ENCODE results near the gene BNC2. TPM values are rescaled to one million over a fixed set of nuclear protein-coding genes. Genes with fewer than 3 reads are reported as not detected.
"Not testable (repeated sequence)": the region's sequence is repeated elsewhere in the genome, so short reads cannot be mapped to it uniquely, and the experiment has no call there.

Gene BNC2, protein sequence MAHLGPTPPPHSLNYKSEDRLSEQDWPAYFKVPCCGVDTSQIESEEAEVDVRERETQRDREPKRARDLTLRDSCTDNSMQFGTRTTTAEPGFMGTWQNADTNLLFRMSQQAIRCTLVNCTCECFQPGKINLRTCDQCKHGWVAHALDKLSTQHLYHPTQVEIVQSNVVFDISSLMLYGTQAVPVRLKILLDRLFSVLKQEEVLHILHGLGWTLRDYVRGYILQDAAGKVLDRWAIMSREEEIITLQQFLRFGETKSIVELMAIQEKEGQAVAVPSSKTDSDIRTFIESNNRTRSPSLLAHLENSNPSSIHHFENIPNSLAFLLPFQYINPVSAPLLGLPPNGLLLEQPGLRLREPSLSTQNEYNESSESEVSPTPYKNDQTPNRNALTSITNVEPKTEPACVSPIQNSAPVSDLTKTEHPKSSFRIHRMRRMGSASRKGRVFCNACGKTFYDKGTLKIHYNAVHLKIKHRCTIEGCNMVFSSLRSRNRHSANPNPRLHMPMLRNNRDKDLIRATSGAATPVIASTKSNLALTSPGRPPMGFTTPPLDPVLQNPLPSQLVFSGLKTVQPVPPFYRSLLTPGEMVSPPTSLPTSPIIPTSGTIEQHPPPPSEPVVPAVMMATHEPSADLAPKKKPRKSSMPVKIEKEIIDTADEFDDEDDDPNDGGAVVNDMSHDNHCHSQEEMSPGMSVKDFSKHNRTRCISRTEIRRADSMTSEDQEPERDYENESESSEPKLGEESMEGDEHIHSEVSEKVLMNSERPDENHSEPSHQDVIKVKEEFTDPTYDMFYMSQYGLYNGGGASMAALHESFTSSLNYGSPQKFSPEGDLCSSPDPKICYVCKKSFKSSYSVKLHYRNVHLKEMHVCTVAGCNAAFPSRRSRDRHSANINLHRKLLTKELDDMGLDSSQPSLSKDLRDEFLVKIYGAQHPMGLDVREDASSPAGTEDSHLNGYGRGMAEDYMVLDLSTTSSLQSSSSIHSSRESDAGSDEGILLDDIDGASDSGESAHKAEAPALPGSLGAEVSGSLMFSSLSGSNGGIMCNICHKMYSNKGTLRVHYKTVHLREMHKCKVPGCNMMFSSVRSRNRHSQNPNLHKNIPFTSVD
- polyA plus RNA-seq (2014; cell fraction: cytosol; rRNA removed): 0.68 and 0.82 TPM in 2 replicates
- 1.1 and 1.3 TPM in 2 replicates for polyA plus RNA-seq (2014; cell fraction: nucleus; rRNA removed)

DNA sequence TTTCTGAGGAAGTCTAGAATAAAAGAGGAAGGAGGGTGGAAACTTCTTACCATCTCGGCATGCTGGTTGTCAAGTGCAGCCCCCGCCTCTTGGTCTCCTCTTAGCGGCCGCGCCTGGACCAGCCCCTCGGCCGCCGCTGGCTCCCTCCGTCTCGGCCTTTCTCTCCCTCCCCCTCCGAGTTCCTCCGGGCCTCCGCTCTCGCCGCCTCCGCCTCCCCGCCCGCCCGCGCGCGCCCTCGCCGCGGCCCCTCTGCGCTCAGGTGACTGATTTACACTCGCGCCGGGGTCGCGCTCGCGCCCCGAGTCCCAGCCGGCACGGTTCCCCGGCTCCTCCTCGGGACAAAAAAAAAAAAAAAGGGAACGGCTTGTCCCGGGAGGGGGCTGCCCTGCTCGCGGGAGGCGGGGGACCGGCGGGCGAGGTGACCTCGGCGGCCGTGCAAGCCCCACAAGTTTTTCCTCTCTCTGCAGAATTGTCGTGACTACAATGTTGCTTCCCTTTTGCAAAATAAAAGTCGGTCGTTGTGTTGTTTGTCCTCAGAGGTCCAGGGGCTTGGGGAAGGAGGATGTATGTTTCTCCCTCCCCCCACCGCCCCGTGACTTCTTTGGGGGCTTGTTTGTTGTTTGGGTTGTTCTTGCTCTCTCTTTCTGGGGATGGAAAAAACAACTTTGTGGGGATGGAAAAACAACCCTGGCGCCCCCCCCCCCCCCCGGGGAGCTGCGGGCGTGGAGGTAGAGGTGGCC is at the start of gene BNC2:
Gene BNC2, minus strand, starts transcription at position 75 of the 740 bp plus-strand sequence. Its CDS starts 22 bp downstream, at position 53.
- peak; percentile 35 for DNase-seq (ENCODE audit: low spot score)

DNA sequence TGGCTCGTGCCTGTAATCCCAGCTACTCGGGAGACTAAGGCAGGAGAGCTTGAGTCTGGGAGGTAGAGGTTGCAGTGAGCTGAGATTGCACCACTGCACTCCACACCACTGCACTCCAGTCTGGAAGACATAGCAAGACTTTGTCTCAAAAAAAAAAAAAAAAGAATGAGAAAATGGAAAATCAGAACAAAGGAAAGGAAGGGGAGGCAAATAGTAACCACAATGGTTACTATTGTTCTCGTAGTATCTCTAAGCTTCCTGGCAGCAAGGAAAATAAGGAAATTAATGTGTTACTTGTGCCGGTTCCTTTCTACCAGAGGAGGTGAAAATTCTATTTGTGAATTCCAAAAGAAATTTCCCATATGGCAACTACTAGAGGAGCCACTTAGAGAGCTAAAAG is 48.5 kb upstream of the BNC2 start:
- DNase-seq (ENCODE audit: low spot score): no peak

DNA sequence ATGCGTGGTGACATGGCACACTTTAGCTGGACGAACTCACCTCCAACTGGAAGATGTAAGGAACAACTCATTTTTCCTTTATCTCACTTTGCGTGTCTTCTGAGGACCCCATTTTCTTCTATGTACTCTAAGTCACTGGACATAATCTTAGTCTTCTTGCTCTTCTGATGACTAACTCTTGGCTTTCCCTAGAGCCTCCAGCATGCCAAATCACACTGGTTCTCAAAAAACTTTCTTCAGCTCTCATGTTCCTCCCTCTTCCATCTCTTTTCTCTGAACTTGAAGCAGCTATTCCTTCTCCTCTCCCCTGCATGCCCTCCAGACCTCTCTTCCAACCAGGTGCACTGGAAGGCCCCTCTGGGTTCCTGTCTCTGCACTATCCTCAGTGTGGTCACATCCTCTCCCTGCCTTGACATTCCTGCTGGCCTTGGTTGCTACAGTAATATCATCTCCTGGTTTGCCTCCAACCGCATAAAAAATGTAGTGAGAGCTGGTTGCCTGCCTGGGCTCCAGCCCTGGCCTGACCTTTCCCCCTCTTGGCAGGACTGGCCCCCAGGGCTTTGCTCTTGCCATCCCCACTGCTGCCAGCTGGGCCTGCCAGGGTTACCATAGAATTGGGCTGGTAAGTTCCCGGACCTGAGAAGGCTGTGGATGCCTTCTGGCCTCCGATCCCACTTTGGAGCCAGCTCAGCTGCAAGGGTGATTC is 44.8 kb upstream of the BNC2 start:
- no peak for DNase-seq (ENCODE audit: low spot score)

DNA sequence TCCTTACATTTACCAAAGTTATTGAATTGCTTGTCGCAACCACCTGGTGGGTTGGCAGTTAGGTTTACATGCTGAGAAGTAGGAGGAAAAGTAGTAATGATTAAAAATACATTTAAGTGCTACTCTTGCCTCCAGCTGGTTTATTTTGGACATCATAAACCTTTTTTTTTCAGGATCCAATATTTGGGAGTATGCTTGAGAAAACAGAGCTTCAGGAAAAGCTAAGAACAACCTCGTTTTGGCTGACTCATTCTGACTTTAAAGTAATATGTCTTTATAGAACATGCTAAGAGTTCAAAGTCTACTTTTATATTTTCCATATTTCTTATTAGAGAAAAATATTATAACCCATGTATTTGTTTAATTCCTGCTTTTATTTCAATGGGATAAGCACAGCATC is 41.7 kb upstream of the BNC2 start:
- DNase-seq (ENCODE audit: low spot score): no peak

DNA sequence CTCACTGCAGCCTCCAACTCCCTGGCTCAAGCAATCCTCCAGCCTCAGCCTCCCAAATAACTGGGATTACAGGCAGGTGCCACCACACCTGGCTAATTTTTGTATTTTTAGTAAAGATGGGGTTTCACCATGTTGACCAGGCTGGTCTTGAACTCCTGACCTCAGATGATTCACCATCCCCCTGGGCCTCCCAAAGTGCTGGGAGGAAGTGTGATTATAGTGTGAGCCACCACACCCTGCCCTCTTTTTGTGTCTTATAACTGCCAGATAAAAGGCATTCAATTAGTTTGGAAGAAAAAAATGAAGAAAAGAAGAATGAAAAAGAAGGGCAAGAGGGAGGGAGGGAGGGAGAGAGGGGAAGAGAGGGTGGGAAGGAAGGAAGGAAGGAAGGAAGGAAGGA is 37.7 kb upstream of the BNC2 start:
- DNase-seq (ENCODE audit: low spot score): not testable (repeated sequence)

DNA sequence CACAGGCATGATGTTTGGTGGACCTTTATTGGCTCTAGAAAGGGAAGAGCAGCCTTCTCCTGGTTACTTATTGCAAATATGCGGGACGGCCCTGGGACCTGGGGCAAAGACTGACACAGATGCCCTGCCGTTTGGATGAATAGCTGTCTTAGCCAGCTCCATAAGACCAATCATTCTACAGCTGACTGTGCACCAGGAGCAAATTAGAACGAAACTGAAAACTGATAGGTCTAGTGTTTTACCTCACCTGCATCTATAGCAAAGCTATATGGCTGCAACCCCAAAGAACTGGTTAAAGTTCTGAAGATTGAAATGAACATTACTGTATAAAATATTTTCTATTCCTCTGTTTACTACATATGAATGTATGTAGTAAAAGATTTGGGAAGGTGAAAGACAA is 34.2 kb upstream of the BNC2 start:
- no peak for DNase-seq (ENCODE audit: low spot score)

DNA sequence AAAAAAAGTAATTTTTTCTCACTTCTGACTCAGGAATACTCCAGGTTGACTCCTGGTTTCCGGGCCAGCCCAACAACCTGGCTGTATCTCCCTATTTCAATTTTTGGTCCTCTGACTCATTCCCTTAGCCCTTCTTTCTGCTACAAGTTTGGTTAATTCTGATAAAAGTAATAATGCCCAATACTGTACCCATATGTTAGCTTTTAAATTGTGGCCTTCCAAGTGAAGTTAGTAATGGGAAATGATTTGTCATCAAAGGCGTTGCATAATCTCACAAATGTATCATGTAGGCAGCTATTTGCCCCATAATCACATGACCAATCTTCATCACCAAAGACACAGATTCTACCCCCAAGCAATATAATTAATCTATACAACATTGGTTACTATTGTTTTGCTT is 31.1 kb upstream of the BNC2 start:
- DNase-seq (ENCODE audit: low spot score): no peak

DNA sequence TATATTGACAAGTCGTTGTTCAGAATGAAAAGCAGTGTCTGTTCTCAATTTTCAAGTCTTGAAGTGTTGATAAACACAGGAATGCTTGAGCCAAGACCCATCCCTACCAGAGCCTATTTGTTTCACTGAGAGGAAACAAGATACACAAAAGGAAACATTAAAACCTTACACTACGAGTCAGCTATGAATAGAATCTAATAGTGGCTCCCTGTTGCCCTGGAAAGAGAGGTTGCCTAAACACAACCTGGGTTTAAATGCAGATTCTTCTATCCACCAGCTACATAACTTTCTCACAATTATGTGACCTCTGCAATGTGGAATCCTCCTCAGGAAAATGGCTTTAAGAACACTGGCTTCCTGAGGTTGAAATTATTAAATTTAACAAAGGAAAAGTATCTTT is 29.1 kb upstream of the BNC2 start:
- DNase-seq (ENCODE audit: low spot score): no peak

DNA sequence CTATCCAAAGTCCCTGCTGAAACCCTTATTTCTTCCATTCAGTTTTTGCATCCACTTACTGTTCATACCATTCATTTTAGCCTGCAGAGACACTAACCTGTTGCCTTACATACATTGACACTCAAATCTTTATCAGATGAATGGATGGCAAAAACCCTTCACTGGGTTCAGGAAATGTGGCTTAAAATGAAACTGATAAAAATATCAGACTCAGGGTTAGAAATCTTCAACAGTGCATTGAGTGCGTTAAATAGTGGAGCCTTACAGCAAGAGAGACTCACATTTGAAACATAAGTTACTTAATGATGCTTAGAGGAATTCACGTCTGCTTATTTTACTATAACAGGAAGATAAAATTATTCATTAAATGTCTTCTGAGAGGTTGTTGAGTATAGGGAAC is 28.0 kb upstream of the BNC2 start:
- no peak for DNase-seq (ENCODE audit: low spot score)

DNA sequence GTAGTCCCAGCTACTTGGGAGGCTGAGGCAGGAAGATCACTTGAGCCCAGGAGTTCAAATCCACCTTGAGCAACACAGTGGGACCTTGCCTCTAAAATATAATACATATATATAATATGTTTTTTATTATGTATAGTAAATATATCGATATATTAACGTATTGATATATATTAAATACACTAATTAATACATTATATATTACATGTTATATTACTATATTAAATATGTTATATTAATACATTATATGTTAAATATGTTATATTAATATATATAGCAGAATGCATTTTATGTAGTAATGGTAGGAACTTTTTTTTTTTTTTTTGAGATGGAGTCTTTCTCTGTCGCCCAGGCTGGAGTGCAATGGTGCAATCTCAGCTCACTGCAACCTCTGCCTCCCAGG is 18.1 kb upstream of the BNC2 start:
- DNase-seq (ENCODE audit: low spot score): no peak

DNA sequence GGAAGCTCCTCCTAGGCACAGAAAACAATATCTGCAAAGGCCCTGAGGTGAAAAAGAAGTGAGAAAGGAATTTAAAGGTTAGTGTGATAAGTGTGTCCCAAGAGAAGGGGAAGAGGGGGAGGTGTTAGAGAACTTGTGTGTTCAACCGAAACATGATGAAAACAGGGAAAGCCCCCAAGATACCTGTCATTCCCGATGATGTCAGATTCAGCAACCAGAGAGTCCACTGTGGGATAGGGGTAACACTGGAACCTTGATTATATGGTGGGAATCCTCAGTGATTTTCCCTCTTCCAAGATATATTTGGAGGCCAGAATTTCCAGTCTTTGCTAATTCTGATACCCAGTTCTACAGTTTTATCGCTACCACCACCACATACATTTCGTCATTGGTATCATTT is 15.5 kb upstream of the BNC2 start:
- no peak for DNase-seq (ENCODE audit: low spot score)

DNA sequence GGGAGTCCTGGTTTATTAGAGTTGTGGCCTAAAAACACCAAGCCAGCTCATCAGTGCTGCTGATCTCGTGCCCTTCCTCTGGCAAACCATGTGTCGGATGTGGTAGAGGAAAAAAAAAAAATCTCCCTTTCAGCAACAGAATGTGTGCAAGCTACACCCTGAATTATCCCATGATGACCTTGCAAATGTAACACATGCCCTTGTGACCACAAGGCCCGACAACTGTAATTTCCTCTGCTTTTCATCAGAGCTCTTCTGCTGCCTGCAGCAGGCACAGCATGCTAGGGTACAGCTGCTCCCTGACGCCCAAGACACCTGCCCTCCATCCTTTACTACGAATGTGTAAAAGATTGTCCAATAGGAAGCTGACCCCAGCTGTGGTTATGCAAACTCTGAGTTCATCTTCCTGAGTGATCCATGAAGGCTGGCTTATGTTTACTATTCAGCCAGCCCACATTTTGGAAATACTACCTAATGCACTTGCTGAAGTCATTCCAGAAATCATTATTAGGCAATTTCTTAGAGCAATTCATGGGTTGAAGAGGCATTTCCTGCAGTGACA is 14.6 kb upstream of the BNC2 start:
- peak; percentile 22 for DNase-seq (ENCODE audit: low spot score)

DNA sequence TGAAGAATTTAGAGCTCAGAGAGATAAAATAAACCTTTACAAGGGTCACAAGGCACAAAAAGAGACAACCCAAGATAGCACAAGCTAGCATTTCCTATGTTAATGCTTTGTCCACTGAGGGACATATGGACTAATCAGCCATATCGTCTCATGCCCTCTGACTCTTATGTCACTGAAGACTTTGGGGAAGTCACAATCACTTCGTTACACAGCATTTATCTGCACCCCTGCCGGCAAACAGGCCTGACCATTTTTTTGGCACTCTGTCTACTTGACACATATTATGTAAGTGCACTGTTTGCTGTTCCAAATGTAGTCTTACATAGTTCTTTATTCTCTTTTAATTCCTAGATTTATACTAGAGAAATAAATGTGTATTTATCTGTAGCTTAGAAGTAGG is 13.9 kb upstream of the BNC2 start:
- DNase-seq (ENCODE audit: low spot score): no peak

DNA sequence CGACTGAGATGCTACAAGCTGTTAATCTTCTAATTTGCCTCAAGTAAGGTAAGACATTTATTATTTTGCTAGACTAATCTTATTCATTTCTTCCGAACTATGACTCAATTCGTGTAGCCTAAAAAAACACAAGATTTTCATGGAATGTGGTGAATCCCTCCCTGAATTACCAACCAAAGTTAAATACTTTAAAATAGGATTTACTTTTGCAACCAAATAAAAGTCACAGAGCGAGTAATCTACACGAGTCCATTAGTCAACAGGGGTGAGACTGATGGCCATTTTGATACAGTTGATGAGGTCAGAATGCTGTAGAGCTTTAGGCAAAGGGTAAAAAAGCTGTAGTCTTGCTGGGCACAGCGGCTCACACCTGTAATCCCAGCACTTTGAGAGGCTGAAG is 13.1 kb upstream of the BNC2 start:
- DNase-seq (ENCODE audit: low spot score): no peak

DNA sequence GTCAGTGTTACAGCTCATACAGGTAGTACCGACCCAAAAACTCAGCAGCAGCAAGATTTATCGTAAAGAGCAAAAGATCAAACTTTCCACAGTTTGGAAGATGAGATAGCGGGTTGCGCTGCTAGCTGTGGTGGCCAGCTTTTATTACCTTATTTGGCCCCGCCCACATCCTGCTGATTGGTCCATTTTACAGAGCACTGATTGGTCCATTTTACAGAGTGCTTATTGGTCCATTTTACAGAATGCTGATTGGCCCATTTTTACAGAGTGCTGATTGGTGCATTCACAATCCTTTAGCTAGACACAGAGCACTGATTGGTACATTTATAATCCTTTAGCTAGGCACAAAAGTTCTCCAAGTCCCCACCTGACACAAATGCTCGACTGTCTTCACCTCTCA is 12.0 kb upstream of the BNC2 start:
- DNase-seq (ENCODE audit: low spot score): not testable (repeated sequence)

DNA sequence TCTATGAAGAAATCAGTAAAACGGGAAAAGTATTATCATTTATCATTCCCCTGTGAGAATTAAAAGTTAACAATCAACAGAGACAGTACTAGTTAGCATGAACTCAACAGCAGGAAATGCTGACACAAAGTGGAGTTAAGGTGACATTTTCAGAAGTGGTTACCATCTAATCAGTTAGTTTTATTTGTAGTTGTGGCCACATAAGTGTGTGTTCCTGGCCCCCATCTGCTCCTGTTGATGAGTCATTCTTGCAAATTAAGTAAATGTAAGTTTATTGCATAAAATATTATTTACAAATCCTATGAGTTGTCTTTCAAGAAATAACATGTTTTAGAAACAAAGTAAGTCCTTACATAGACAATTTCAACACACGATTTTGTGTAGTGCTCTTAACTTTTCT is 8.9 kb upstream of the BNC2 start:
- no peak for DNase-seq (ENCODE audit: low spot score)

DNA sequence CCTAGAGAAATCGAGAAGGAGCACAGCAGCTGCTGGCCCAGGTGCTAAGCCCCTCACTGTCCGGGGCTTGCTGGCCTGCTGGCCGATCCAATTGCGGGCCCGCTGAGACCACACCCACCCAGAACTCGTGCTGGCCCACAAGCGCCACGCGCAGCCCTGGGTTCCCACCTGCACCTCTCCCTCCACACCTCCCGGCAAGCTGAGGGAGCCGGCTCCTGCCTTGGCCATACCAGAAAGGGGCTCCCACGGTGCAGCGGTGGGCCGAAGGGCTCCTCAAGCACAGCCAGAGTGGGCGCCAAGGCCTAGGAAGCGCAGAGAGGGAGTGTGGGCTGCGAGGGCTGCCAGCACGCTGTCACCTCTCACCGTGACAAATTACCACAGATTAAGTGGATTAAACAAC is 6.8 kb upstream of the BNC2 start:
- DNase-seq (ENCODE audit: low spot score): no peak

DNA sequence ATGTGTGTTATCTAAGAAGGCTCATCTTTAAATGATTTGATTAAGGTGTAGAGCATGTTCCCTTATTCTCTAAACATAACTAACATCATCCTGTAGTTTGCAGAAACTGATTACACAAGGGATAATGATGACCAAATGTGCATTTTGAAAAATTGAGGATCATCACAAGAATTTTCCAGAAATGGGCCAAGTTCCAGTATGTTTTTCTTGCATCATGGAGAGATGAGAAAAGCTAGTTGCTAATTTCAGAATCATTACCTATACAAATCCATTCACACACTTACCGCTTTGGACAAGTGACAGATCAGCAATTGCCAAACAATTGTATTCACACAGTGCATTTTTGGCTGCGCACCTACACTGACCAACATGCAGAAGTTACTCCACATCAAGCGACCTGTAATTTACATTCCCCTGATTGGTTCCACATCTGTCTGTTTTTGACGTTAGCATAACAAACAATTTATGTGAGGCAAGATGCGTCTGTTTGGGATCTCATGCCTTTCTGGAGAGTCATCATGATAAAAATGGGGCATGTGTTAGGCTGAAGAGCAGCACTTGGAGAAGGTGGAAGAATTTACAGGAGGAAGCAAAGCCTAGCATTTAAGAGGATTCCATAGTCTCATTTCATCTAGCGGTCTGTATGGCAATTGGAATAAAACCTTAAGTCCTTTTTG is 2.8 kb upstream of the BNC2 start:
- DNase-seq (ENCODE audit: low spot score): no peak

DNA sequence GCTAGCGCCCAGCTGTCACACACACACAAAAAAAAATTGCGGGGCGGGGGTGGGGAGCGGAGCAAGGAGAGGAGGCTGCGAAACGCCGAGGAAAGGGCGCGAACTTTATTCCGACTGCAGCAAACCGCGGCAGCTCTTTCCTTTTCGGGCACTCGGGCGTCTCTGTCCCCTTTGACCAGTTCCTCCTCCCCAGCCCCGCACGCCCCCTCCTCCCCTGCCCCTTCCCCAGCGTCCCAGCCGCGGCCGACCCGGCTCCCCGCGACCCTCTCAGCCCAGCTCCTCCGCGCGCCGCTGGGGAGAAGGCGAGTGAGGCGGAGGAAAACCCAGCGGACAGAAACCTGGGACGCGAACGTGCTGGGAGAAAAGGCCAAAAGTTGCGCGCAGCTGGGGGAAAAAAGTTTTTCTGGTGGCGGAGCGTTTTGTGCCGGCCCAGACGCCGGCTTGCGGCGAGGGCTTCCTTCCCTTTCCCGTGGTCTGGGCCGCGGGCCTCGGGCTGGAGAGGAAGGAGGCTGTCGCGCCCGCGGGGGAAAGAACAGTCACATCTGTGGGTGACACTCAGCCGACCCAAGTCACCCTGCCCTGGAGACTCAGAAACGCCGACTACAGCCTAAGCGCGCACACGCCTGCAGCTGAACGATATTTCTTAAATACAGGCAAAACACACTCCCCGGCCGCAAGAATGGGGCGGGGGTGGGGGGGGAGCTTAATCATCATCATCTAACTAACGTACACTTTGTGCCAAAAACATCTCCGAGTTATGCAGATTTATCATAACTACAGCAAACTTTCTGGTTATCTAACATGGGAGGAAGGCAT is 1.1 kb upstream of the BNC2 start:
- DNase-seq (ENCODE audit: low spot score): no peak
